GM12891 (cell line): ENCODE results near the gene PEX11B.

ENCODE experiments used
- POLR2A ChIP-seq: IDR thresholded peaks from 2 replicates; pipeline ENCODE4 v1.6.1; 2011; ENCODE audit warnings: low read depth, low read length, control low read depth
- POLR2AphosphoS5 ChIP-seq: IDR thresholded peaks from 2 replicates; pipeline ENCODE4 v1.6.1; 2011; ENCODE audit warnings: low read depth, low read length, control low read depth
- POU2F2 ChIP-seq: IDR thresholded peaks from 2 replicates; pipeline ENCODE4 v1.6.1; 2011; ENCODE audit warnings: low read depth, mild to moderate bottlenecking, control low read depth, low read length, moderate library complexity
- TAF1 ChIP-seq: IDR thresholded peaks from 2 replicates; pipeline ENCODE4 v1.6.1; 2011; ENCODE audit warnings: low read depth, low read length, control low read depth

GRCh38 chr1:145912128-145912641 lies 6.3 kb downstream of the PEX11B start:
- no peak for TF ChIP-seq POLR2A
- TF ChIP-seq POU2F2: no peak
- TF ChIP-seq POLR2AphosphoS5: no peak
- TF ChIP-seq TAF1: no peak
